Mesodermal cell (in vitro differentiated cells): ENCODE measurements around the gene NOTUM.
A peak's percentile ranks its signal among the peaks of the same experiment; 100 is the strongest.
"Not testable (repeated sequence)": the region's sequence is repeated elsewhere in the genome, so short reads cannot be mapped to it uniquely, and the experiment has no call there.

ENCODE experiments used
- H3K27ac ChIP-seq: 2 replicates; pipeline ENCODE4 v1.7.0; 2013; ENCODE audit warnings: mild to moderate bottlenecking, low read depth, low read length, moderate library complexity; ENCODE audit not compliant: severe bottlenecking
- H3K36me3 ChIP-seq: 2 replicates; pipeline ENCODE4 v1.7.1; 2013; ENCODE audit warnings: mild to moderate bottlenecking, low read length, moderate library complexity; ENCODE audit not compliant: control insufficient read depth, insufficient read depth
- H3K4me1 ChIP-seq: one replicate; pipeline ENCODE4 v1.7.1; 2013; ENCODE audit warnings: mild to moderate bottlenecking, low read length; ENCODE audit not compliant: insufficient read depth, control insufficient read depth, poor library complexity, severe bottlenecking
- H3K4me3 ChIP-seq: 2 replicates; pipeline ENCODE4 v1.7.0; 2013; ENCODE audit warnings: low read length, control low read depth, mild to moderate bottlenecking; ENCODE audit not compliant: insufficient read depth, poor library complexity, severe bottlenecking; ENCODE audit errors: extremely low read depth
- H3K9me3 ChIP-seq: 2 replicates; pipeline ENCODE4 v1.7.1; 2013; ENCODE audit warnings: mild to moderate bottlenecking, low read length, moderate library complexity; ENCODE audit not compliant: control insufficient read depth
- WGBS, 2 experiments: methylation state at CpG; one replicate each; pipeline ENCODE4 v1.1.5; 2013; ENCODE audit warnings: missing lambda C conversion rate in 2 of 2; ENCODE audit not compliant: insufficient coverage in 2 of 2; 5-methylcytosine and 5-hydroxymethylcytosine counted together

The NOTUM gene

DNA sequence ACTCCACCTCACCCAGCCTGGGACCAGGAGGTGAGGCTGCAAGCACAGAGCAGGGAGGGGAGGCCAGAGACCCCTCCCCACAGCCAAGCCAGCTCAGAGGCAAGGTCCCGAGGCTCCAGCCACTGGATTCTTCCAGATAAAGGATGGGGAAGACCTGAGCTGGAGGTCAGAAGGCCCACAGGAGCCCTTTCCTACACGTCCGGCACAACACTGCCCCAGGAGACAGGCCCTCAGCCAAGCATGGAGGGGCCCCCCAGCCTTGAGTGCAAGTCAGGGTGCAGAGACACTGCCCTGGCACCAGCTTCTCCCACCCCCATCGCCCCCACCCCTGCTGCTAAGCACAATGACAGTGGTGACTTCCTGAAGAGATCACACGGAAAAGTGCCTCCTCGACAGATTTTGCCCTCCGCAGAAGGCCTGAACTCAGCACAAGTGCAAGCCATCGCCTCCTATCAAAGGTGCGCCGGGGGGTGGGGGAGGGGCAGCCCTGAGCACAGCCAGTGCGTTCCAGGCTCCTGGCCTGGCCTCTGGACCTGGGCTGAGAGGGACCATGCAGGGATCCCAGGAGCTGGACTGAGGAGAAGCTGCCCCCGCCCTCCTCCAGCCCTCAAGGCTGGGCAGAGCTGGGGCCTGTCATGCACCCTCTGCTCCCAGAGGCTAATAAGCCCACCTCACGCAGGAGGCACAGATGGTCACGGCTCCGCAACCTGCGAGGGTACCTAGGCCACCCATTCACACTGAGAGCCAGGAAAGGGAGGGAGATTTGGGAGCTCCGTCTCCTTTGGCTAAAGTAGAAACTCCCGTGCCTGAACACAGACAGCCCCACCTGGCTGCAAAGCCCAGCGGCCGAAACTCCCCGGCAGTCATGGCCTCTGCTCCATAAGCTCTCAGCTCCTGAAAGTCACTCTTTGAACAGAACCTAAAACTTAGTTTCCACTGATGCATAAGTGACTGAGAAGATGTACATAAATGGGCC is 36.1 kb downstream of the NOTUM start:
- H3K27ac ChIP-seq = no peak overlapping the region
- H3K4me3 ChIP-seq = no peak overlapping the region
- peaks cover 26% of the 10 kb centered on the region for H3K36me3 ChIP-seq
- H3K4me1 ChIP-seq = peaks cover 27% of the 10 kb centered on the region
- no peaks in the 10 kb centered on the region for H3K9me3 ChIP-seq
- 56 to 59% methylated on average over 10 to 19 of the region's 21 CpGs for WGBS, 2 experiments

DNA sequence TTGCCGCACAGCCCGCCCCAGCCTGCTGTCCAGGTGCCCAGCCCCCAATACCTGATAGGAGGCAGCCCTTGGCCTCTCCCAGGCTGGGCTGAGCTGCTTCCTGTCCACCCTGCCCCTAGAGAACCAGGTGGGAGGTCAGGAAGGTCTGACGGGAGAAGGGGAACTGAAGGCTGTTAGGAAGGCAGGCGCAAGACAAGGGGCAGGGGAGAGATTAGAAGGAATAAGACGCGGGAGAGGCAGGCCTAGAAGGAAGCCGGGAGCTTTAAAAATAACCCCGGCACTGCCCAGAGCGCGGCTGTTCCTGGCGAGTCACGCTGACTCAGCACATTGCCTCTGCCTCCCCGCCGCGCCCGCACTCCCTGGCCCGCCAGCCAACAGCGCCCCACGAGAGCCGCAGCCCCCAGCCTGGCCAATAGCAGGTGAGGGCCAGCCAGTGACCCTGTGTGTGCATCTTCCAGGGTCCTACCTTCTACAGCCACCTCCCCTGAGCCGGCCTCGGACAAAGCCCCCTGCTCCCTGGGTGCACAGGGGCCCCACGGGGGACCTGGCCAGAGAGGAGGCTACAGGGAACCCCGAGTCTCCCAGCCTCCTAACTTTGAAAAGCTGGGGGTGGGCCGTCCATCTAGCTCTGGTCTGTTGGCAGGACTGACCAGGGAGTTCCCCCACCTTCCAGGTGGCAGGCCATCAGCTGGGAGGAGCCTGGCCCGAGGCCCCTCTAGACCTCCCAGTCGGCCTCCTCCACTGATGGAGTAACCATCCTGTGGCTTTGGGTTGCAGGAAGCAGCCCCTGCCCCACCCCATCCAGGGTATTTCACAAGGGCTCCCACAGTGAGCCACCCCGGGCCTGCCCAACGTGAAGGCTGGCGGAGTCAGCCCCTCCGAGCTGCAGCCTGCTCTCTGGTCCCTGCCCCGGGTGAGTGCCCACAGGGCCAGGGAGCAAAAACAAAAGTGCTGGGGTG is 37.4 kb downstream of the NOTUM start:
- Histone ChIP-seq H3K27ac (peak overlapping the region; percentile 83), H3K36me3 (peaks cover 32% of the 10 kb centered on the region), H3K4me1 (peaks cover 27% of the 10 kb centered on the region), H3K9me3 (no peaks in the 10 kb centered on the region), H3K4me3 (peak overlapping the region; percentile 21)
- 18 to 24% methylated on average over 23 to 27 of the region's 32 CpGs for WGBS, 2 experiments

DNA sequence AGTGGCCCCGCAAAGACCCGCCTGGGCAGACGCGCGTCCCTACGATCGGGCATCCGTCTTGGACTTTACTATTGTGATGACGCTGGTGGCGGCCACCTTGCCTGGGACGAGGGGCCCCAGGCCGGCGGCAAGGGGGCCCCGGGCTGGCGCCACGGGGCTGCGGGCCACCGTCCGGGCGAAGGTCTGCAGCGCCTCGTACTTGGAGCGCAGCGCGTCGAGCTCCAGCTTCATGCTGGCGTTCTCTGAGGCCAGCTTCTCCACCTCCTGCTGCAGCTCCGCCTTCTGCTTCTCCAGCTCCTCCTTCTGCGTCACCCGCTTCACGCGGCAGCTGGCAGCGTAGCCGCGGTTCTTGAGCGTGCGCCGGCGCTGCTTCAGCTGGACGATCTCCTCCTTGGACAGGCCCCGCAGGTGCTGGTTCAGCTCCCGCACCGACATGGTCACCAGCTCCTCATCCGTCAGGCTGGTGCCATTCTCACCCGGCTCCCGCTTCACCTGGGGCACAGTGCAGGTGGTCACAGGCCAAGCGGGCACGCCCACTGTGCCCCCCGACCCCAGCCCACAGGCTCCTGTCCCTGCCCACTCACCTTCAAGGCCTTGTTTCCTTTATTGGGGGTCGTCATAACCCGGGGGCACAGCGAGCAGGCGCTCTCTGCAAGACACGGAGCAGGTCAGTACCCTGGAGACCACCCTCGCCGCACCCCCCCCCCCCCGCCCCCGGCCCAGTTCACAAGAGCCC is 38.3 kb downstream of the NOTUM start:
- Histone ChIP-seq H3K27ac (peak overlapping the region; percentile 83), H3K4me1 (peaks cover 27% of the 10 kb centered on the region), H3K9me3 (no peaks in the 10 kb centered on the region), H3K36me3 (peaks cover 32% of the 10 kb centered on the region), H3K4me3 (no peak overlapping the region)
- WGBS, 2 experiments = 95 to 96% methylated on average over 50 of the region's 58 CpGs

DNA sequence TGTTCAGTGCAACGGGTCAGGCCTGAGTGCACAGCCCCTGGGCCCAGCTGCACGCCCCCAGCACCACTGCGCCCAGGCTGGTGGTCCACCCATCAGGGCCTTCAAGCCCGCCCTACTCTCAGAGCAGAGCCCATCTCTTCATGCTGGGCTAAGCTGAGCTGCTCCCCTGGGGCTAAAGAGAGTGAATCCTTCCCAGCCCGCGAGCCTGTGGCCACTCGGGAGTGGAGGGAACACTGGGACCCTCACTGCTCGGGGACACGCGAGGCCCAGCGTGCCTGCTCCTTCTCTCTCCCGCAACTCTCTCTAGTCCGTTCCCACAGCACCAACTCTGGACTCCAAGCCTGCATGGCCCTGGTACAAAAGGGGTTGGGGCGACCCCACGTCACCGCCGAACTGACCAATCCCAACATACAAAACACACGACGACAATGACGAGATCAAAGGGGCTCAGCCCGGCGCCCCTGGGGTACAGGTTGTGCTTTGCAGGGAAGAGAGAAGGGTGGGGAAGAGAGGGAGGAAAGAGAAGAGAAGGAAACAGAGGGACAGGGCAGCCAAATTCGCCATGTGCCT is 38.9 kb downstream of the NOTUM start:
- Histone ChIP-seq H3K9me3 (no peaks in the 10 kb centered on the region), H3K4me3 (no peak overlapping the region), H3K4me1 (peaks cover 30% of the 10 kb centered on the region), H3K36me3 (peaks cover 32% of the 10 kb centered on the region), H3K27ac (no peak overlapping the region)
- WGBS, 2 experiments = 95% methylated on average over 14 to 23 of the region's 23 CpGs

DNA sequence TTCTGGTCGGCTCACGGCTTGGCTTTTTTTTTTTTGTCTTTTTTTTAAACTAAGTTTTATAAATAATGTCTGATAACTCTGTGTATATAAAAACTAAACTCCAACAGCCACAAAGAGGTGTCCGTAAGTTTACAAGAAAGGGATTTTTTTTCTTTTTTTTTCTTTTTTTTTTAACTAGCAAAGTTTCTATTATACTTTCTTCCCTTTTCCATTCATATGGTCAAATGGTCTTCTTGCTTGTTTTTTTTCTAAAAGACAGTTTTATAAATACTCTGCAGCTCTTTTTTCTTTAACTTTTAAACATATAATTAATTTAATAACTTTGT is 39.5 kb downstream of the NOTUM start:
- Histone ChIP-seq H3K4me1 (peaks cover 34% of the 10 kb centered on the region), H3K9me3 (no peaks in the 10 kb centered on the region), H3K4me3 (no peak overlapping the region), H3K36me3 (peaks cover 32% of the 10 kb centered on the region), H3K27ac (no peak overlapping the region)
- no CpG with 5 or more reads among the region's 3 CpGs for WGBS, 2 experiments

DNA sequence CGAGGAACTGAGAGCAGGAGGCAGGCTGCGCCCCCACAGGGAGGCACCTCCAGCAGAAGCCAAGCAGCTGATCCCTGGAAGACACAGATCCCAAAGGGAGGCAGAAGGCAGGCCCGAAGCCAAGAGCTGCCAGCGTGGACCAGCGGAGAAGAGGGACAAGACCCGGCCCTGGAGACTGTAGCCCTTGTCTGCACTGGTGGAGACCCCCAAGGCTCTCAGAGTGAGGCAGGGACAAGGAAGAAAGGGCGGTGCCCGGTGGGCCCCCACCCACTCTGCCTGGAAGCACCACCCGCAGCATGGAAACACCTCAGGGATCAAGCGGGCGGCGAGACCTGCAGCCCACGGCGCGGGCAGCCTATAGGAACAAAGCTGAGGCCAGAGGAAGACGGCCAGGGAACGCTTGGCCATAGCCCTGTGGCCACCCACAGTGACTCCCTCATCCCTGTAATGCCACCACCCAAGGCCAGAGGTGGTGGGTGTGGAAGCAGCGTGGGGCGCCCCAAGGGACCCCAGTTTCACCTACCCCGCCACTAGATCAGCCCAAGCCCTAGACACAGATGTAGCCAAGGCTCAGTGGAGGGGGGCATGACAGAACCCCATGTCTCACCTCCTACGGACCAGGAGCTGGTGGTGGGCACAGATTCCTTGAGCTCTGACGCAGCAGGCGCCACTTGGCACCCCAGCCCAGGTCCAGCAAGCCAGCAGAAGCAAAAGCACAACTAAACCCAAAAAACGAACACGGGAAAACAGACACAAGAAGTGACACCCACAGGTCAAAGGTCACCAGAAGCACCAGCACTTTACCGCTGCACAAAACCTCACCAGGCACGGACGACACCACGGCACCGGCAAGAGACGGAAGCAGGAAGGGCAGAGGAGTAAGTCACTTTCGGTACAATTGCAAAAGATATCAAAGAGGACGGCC is 40.1 kb downstream of the NOTUM start:
- no peak overlapping the region for H3K27ac ChIP-seq
- 95 to 97% methylated on average over 24 to 28 of the region's 33 CpGs for WGBS, 2 experiments
- peaks cover 30% of the 10 kb centered on the region for H3K4me1 ChIP-seq
- H3K9me3 ChIP-seq = no peaks in the 10 kb centered on the region
- peaks cover 37% of the 10 kb centered on the region for H3K36me3 ChIP-seq
- no peak overlapping the region for H3K4me3 ChIP-seq

DNA sequence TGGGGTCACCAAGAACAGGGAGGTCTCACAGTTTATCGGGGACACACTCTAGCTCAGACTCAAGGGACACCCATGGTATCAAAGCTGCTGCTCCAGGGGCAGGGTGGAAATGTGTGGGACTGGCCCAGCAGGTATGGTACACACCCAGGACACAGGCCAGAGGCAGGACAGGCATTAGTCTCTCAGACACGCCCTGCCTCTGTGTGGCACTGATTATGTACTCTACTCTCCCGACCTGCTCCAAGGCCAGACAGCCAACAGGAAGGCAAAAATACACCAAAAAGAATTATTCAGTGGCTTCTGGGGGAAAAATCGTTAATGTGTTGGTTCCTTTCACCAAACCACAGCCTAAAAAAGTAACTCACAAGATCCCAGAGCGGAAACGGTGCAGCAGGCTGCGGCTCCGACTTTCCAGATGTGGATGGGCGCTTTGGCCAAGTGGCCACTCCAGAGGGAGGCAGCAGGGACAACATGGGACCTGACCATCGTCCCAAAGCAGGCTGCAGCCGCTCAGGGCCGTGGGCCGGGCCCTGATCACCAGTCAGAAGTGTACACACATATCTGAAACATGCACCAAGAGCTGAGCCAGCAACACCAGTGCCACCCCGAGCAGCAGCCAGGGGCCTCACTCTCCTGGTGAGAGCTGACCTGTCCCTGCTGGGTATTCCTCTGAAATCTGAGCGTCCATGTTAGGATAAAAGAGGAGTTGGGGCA is 42.0 kb downstream of the NOTUM start:
- no peak overlapping the region for H3K4me3 ChIP-seq
- peaks cover 55% of the 10 kb centered on the region for H3K36me3 ChIP-seq
- no peaks in the 10 kb centered on the region for H3K9me3 ChIP-seq
- H3K4me1 ChIP-seq = peaks cover 13% of the 10 kb centered on the region
- H3K27ac ChIP-seq = no peak overlapping the region
- 91 to 97% methylated on average over 8 to 13 of the region's 15 CpGs for WGBS, 2 experiments

DNA sequence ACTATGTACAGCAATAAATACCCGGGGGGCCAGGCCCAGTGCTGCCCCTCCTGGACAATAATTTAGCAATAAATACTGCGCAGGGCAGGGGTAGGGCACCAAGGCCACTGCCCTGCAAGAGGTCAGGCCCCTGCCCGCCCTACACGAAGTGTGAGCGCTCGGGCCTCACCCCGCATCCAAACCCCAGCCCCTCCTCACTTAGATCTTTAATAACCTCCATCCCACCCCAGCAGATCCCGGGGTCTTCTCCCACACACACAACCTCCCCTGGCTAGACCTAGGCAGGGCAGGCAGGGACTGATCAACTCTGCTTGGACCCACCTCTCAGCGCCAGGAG is 42.7 kb downstream of the NOTUM start:
- not testable (repeated sequence) for H3K4me1 ChIP-seq, H3K27ac ChIP-seq, H3K4me3 ChIP-seq, H3K9me3 ChIP-seq
- H3K36me3 ChIP-seq = peaks cover 62% of the 10 kb centered on the region
- 0 to 72% methylated on average over 1 to 4 of the region's 9 CpGs for WGBS, 2 experiments
